H1 (cell line): Measurements from ENCODE around the gene CUEDC2. TPM values are rescaled to one million over a fixed set of nuclear protein-coding genes. Genes with fewer than 3 reads are reported as not detected.

Experiments
- RBBP5 ChIP-seq: IDR thresholded peaks from 2 replicates; pipeline ENCODE4 v1.7.1; 2012; ENCODE audit warnings: low read depth, mild to moderate bottlenecking, inconsistent platforms, low read length, moderate library complexity, borderline replicate concordance
- polyA plus RNA-seq, 7 experiments: library from polyadenylated mRNA; depleted of rRNA in 3 of 7; stranded (reverse) in 5 of 7; unstranded in 2 of 7; fragments of >200 nt in 5 of 7; fragments of 200-250 nt in 2 of 7; gene quantifications; 1 replicate in 5 of 7; 2 replicates in 1 of 7; 4 replicates in 1 of 7; pipeline versions ENCODE4 v1.2.1 to v1.2.3, GENCODE V29; 2011 to 2013; ENCODE audit warnings: missing spikeins in 2 of 7, mixed read lengths in 2 of 7
- total RNA-seq: library from RNA; stranded (reverse); fragmentation: NEBNext Ultra II Directional; extraction: Animal tissue kit (Norgen Biotek cat#: 25700); gene quantifications from 2 replicates; pipeline ENCODE4 v1.2.1, GENCODE V29; 2021

Gene CUEDC2
- total and polyA plus RNA-seq, 2 of the 8 experiments (the other 6 are each of a cell fraction or from before 2014, with no cell fraction given), result 41.7 to 55.2 TPM

- no peak for TF ChIP-seq RBBP5
Measured at GRCh38 chr10:102432162-102432950, at the start of gene CUEDC2 (continued).
